H9 (cell line): Measurements from ENCODE around the gene HMGXB4. TPM values are rescaled to one million over a fixed set of nuclear protein-coding genes. Genes with fewer than 3 reads are reported as not detected.

Experiments
- DNase-seq: peaks from one replicate; pipeline ENCODE4 v3.0.0-alpha.2; 2017
- H2AFZ ChIP-seq: one replicate; pipeline ENCODE4 v1.6.1; 2013; ENCODE audit warnings: mild to moderate bottlenecking, low read length, control low read depth, moderate library complexity
- H2AK5ac ChIP-seq: 2 replicates; pipeline ENCODE4 v1.6.1; 2013; ENCODE audit warnings: low read length, control low read depth, mixed read lengths; ENCODE audit not compliant: insufficient read length
- H2BK120ac ChIP-seq: one replicate; pipeline ENCODE4 v1.6.1; 2013; ENCODE audit warnings: low read depth, mild to moderate bottlenecking, low read length, control low read depth, inconsistent platforms; ENCODE audit not compliant: poor library complexity, severe bottlenecking
- H2BK12ac ChIP-seq: 2 replicates; pipeline ENCODE4 v1.6.1; 2013; ENCODE audit warnings: low read length, control low read depth, mixed read lengths, low read depth; ENCODE audit not compliant: insufficient read length
- H2BK15ac ChIP-seq: 2 replicates; pipeline ENCODE4 v1.6.1; 2013; ENCODE audit warnings: low read depth, low read length, control low read depth
- H2BK20ac ChIP-seq: one replicate; pipeline ENCODE4 v1.6.1; 2013; ENCODE audit warnings: low read depth, mild to moderate bottlenecking, low read length, control low read depth, inconsistent platforms; ENCODE audit not compliant: poor library complexity, severe bottlenecking
- H2BK5ac ChIP-seq: 2 replicates; pipeline ENCODE4 v1.6.1; 2013; ENCODE audit warnings: low read length, control low read depth, mixed read lengths; ENCODE audit not compliant: insufficient read length
- H3K14ac ChIP-seq: 2 replicates; pipeline ENCODE4 v1.6.1; 2013; ENCODE audit warnings: low read length, control low read depth; ENCODE audit not compliant: insufficient read depth
- H3K18ac ChIP-seq: 2 replicates; pipeline ENCODE4 v1.6.1; 2013; ENCODE audit warnings: low read depth, mild to moderate bottlenecking, mixed read lengths, low read length, control low read depth; ENCODE audit not compliant: insufficient read length
- H3K23ac ChIP-seq: 2 replicates; pipeline ENCODE4 v1.6.1; 2013; ENCODE audit warnings: low read length, control low read depth, mixed read lengths, low read depth; ENCODE audit not compliant: insufficient read length
- H3K23me2 ChIP-seq: 2 replicates; pipeline ENCODE4 v1.6.1; 2013; ENCODE audit warnings: low read depth, mild to moderate bottlenecking, mixed read lengths, low read length, control low read depth; ENCODE audit not compliant: insufficient read length, poor library complexity, severe bottlenecking
- H3K27ac ChIP-seq: 2 replicates; pipeline ENCODE4 v1.5.1; 2013; ENCODE audit warnings: low read length, control low read depth, mixed read lengths, low read depth; ENCODE audit not compliant: insufficient read length
- H3K27me3 ChIP-seq: 2 replicates; pipeline ENCODE4 v1.6.1; 2013; ENCODE audit warnings: low read length, control low read depth, inconsistent platforms; ENCODE audit not compliant: insufficient read depth
- H3K4ac ChIP-seq: 2 replicates; pipeline ENCODE4 v1.6.1; 2013; ENCODE audit warnings: low read depth, mild to moderate bottlenecking, control low read depth, inconsistent platforms, low read length, moderate library complexity
- H3K4me1 ChIP-seq: 2 replicates; pipeline ENCODE4 v1.6.1; 2013; ENCODE audit warnings: low read length, control low read depth, inconsistent platforms; ENCODE audit not compliant: insufficient read depth
- H3K4me2 ChIP-seq: 2 replicates; pipeline ENCODE4 v1.6.1; 2013; ENCODE audit warnings: low read length, control low read depth, mixed read lengths; ENCODE audit not compliant: insufficient read length, insufficient read depth
- H3K56ac ChIP-seq: 2 replicates; pipeline ENCODE4 v1.6.1; 2013; ENCODE audit warnings: low read depth, mild to moderate bottlenecking, mixed read lengths, low read length, control low read depth; ENCODE audit not compliant: insufficient read length
- H3K79me1 ChIP-seq: 2 replicates; pipeline ENCODE4 v1.6.1; 2013; ENCODE audit warnings: low read depth, mild to moderate bottlenecking, moderate library complexity, low read length, control low read depth, inconsistent platforms; ENCODE audit not compliant: insufficient read depth, poor library complexity, severe bottlenecking
- H3K79me2 ChIP-seq: 2 replicates; pipeline ENCODE4 v1.6.1; 2013; ENCODE audit warnings: low read length, control low read depth, inconsistent platforms; ENCODE audit not compliant: insufficient read depth
- H3K9ac ChIP-seq: 2 replicates; pipeline ENCODE4 v1.6.1; 2013; ENCODE audit warnings: low read length, control low read depth, mixed read lengths; ENCODE audit not compliant: insufficient read length; ENCODE audit errors: extremely low read depth
- H3K9me3 ChIP-seq: one replicate; pipeline ENCODE4 v1.6.1; 2013; ENCODE audit warnings: low read depth, low read length, inconsistent platforms; ENCODE audit not compliant: control insufficient read depth
- H3T11ph ChIP-seq: one replicate; pipeline ENCODE4 v1.6.1; 2013; ENCODE audit warnings: mild to moderate bottlenecking, low read length, control low read depth, inconsistent platforms
- H4K20me1 ChIP-seq: one replicate; pipeline ENCODE4 v1.6.1; 2013; ENCODE audit not compliant: control insufficient read depth, insufficient read length, insufficient read depth
- H4K5ac ChIP-seq: 2 replicates; pipeline ENCODE4 v1.6.1; 2013; ENCODE audit warnings: low read depth, mild to moderate bottlenecking, mixed read lengths, low read length, control low read depth; ENCODE audit not compliant: insufficient read length
- H4K8ac ChIP-seq: replicated peaks from 2 replicates; pipeline ENCODE4 v1.6.1; 2013; ENCODE audit warnings: low read length, control low read depth, mixed read lengths, low read depth; ENCODE audit not compliant: insufficient read length
- H4K91ac ChIP-seq: 2 replicates; pipeline ENCODE4 v1.6.1; 2013; ENCODE audit warnings: low read depth, mild to moderate bottlenecking, moderate library complexity, mixed read lengths, low read length, control low read depth; ENCODE audit not compliant: insufficient read length
- H3K27ac Mint-ChIP-seq, 3 experiments: 2 replicates in 2 of 3; 3 replicates in 1 of 3; pipeline ENCODE4 v1.8.0; 2020 to 2021; ENCODE audit warnings: mixed read lengths in 3 of 3, mild to moderate bottlenecking in 1 of 3, moderate library complexity in 1 of 3
- H3K27me3 Mint-ChIP-seq: 2 replicates; pipeline ENCODE4 v1.8.0; 2021; ENCODE audit warnings: low read depth, mild to moderate bottlenecking, moderate library complexity, mixed read lengths
- H3K36me3 Mint-ChIP-seq, 3 experiments: 2 replicates in 2 of 3; 3 replicates in 1 of 3; pipeline ENCODE4 v1.8.0; 2020 to 2021; ENCODE audit warnings: low read depth in 3 of 3, mixed read lengths in 3 of 3; ENCODE audit not compliant: insufficient read depth in 1 of 3
- H3K4me1 Mint-ChIP-seq, 2 experiments: 2 replicates each; pipeline ENCODE4 v1.8.0; 2020; ENCODE audit warnings: mixed read lengths in 2 of 2
- H3K4me3 Mint-ChIP-seq, 2 experiments: 2 replicates in 1 of 2; 3 replicates in 1 of 2; pipeline ENCODE4 v1.8.0; 2020 to 2021; ENCODE audit warnings: mild to moderate bottlenecking in 2 of 2, mixed read lengths in 2 of 2, moderate library complexity in 1 of 2
- H3K9me3 Mint-ChIP-seq, 2 experiments: 2 replicates in 1 of 2; 3 replicates in 1 of 2; pipeline ENCODE4 v1.8.0; 2020; ENCODE audit warnings: mild to moderate bottlenecking in 2 of 2, mixed read lengths in 2 of 2, moderate library complexity in 1 of 2
- CTCF ChIP-seq: fragments of 200-600 bp; sonication (generic); conservative IDR thresholded peaks from 3 replicates; pipeline ENCODE4 v1.8.0; 2021; ENCODE audit warnings: antibody characterized with exemption, mild to moderate bottlenecking
- WGBS: extraction: QIAGEN DNeasy Blood & Tissue Kit; methylation state at CpG from one replicate; pipeline ENCODE4 v1.1.7; 2013; ENCODE audit warnings: missing lambda C conversion rate, low lambda C conversion rate, mixed read lengths; ENCODE audit not compliant: insufficient read length; ENCODE audit errors: extremely low coverage; 5-methylcytosine and 5-hydroxymethylcytosine counted together
- total RNA-seq: library from RNA; stranded (reverse); gene quantifications from 2 replicates; pipeline ENCODE4 v1.2.1, GENCODE V29; 2021

The HMGXB4 gene
- total RNA-seq, 1 experiment from 2014 or later = 33.5 TPM

- peaks cover 49% of the 10 kb centered on the region for H3K27me3 Mint-ChIP-seq
- WGBS = no CpG with 5 or more reads among the region's 3 CpGs
Measured at GRCh38 chr22:35212996-35213395, 44.3 kb upstream of the HMGXB4 start.

More at GRCh38 chr22:35212996-35213395, 44.3 kb upstream of the HMGXB4 start:
- H4K8ac ChIP-seq = no peak overlapping the region
- no peak overlapping the region for H3K23ac ChIP-seq
- Mint-ChIP-seq H3K27ac (no peak overlapping the region), H3K4me3 (no peak overlapping the region), H3K9me3 (no peaks in the 10 kb centered on the region), H3K4me1 (peaks cover 0 to 5% of the 10 kb centered on the region in 2 experiments; a peak in 2 of 4 replicates), H3K36me3 (no peaks in the 10 kb centered on the region)
- H3K14ac ChIP-seq = no peak overlapping the region
- no peak overlapping the region for H2BK20ac ChIP-seq
- no peaks in the 10 kb centered on the region for H3K79me1 ChIP-seq
- H2AK5ac ChIP-seq = no peak overlapping the region
- no peak overlapping the region for H4K91ac ChIP-seq
- no peak overlapping the region for H3K9ac ChIP-seq
- no peaks in the 10 kb centered on the region for H4K20me1 ChIP-seq
- H3K4ac ChIP-seq = no peak overlapping the region
- H2BK12ac ChIP-seq = no peak overlapping the region
- H2AFZ ChIP-seq = no peak overlapping the region
- DNase-seq = no peak
- H3K4me2 ChIP-seq = no peak overlapping the region
- H3K9me3 ChIP-seq = no peaks in the 10 kb centered on the region
- no peak overlapping the region for H2BK15ac ChIP-seq
- H3K79me2 ChIP-seq = no peaks in the 10 kb centered on the region
- no peak overlapping the region for H2BK120ac ChIP-seq
- no peak overlapping the region for H3K56ac ChIP-seq
- no peak overlapping the region for H3T11ph ChIP-seq
- no peaks in the 10 kb centered on the region for H3K4me1 ChIP-seq
- H3K27ac ChIP-seq = no peak overlapping the region
- no peak overlapping the region for H4K5ac ChIP-seq
- no peak overlapping the region for H2BK5ac ChIP-seq
- no peak for TF ChIP-seq CTCF
- H3K27me3 ChIP-seq = no peaks in the 10 kb centered on the region
- no peak overlapping the region for H3K18ac ChIP-seq
- H3K23me2 ChIP-seq = no peaks in the 10 kb centered on the region
